PC-3 (cell line): Measurements from ENCODE around the gene PTDSS2. TPM values are rescaled to one million over a fixed set of nuclear protein-coding genes. Genes with fewer than 3 reads are reported as not detected.

Experiments used
- ATAC-seq: fragments of 200-7000 bp; cut with Tn5 transposase; 2 replicates; pipeline ENCODE4 v1.9.1; 2020; ENCODE audit warnings: mild to moderate bottlenecking, moderate library complexity
- BruUV-seq: library from RNA; stranded (reverse); fragments of 400-500 nt; replicated peaks from 2 replicates; lab custom pipeline; 2021; lab: Mats Ljungman, UMichigan
- CTCF ChIA-PET: fragments of 300-600 bp; sonication (Branson Sonifier 250); formaldehyde crosslinking; loops from one replicate; lab custom pipeline; 2022; ENCODE audit warnings: antibody characterized with exemption; lab: Charles Lee
- POLR2A ChIA-PET: fragments of 300-600 bp; sonication (Branson Sonifier 250); formaldehyde crosslinking; loops from one replicate; lab custom pipeline; 2022; ENCODE audit warnings: antibody characterized with exemption; ENCODE audit not compliant: unreplicated experiment; lab: Charles Lee
- DNase-seq: peaks from one replicate; pipeline ENCODE4 v3.0.0-alpha.2; 2015
- H2AFZ ChIP-seq: fragments of 300-600 bp; sonication (generic); 2 replicates; pipeline ENCODE4 v1.6.0; 2016; ENCODE audit warnings: antibody characterized with exemption, low read length
- H3F3A ChIP-seq: fragments of 300-600 bp; sonication (generic); one replicate; pipeline ENCODE4 v1.6.0; 2017; ENCODE audit warnings: antibody characterized with exemption, low read length, control low read depth, mild to moderate bottlenecking; ENCODE audit not compliant: unreplicated experiment
- H3K27ac ChIP-seq: fragments of 300-600 bp; sonication (generic); 2 replicates; pipeline ENCODE4 v1.5.1; 2016; ENCODE audit warnings: mild to moderate bottlenecking, low read length
- H3K27me3 ChIP-seq: fragments of 300-600 bp; sonication (generic); 2 replicates; pipeline ENCODE4 v1.6.1; 2016; ENCODE audit warnings: low read length, mixed read lengths
- H3K36me3 ChIP-seq: fragments of 300-600 bp; sonication (generic); 2 replicates; pipeline ENCODE4 v1.6.1; 2016; ENCODE audit warnings: low read depth, mixed run types, low read length, mixed read lengths
- H3K4me1 ChIP-seq: fragments of 300-600 bp; sonication (generic); 2 replicates; pipeline ENCODE4 v1.5.1; 2016; ENCODE audit warnings: low read length; ENCODE audit not compliant: insufficient read depth
- H3K4me2 ChIP-seq: fragments of 300-600 bp; sonication (generic); 2 replicates; pipeline ENCODE4 v1.6.0; 2016; ENCODE audit warnings: low read length
- H3K4me3 ChIP-seq: fragments of 300-600 bp; sonication (generic); 2 replicates; pipeline ENCODE4 v1.5.1; 2016; ENCODE audit warnings: mild to moderate bottlenecking, low read length, mixed read lengths
- H3K79me2 ChIP-seq: fragments of 300-600 bp; sonication (generic); 2 replicates; pipeline ENCODE4 v1.6.1; 2017; ENCODE audit warnings: low read length, mixed read lengths
- H3K9ac ChIP-seq: fragments of 300-600 bp; sonication (generic); 2 replicates; pipeline ENCODE4 v1.6.0; 2016; ENCODE audit warnings: mild to moderate bottlenecking, low read length
- H3K9me2 ChIP-seq: fragments of 300-600 bp; sonication (generic); replicated peaks from 2 replicates; pipeline ENCODE4 v1.6.1; 2016; ENCODE audit warnings: mixed run types, low read length, mixed read lengths
- H3K9me3 ChIP-seq: fragments of 300-600 bp; sonication (generic); 2 replicates; pipeline ENCODE4 v1.6.1; 2016; ENCODE audit warnings: low read length, mixed read lengths
- H4K20me1 ChIP-seq: fragments of 300-600 bp; sonication (generic); 2 replicates; pipeline ENCODE4 v1.6.1; 2016; ENCODE audit warnings: low read length, mixed read lengths
- EZH2 ChIP-seq: fragments of 300-600 bp; sonication (generic); IDR thresholded peaks from one replicate; pipeline ENCODE4 v1.6.1; 2017; ENCODE audit warnings: antibody characterized with exemption, mild to moderate bottlenecking, low read length; ENCODE audit not compliant: unreplicated experiment
- EZH2phosphoT487 ChIP-seq: fragments of 300-600 bp; sonication (generic); IDR thresholded peaks from 2 replicates; pipeline ENCODE4 v1.6.1; 2018; ENCODE audit warnings: mild to moderate bottlenecking, antibody characterized with exemption, low read length, borderline replicate concordance
- intact Hi-C: fragments of 100-400 bp; cut with micrococcal nuclease; formaldehyde crosslinking; loops from 2 replicates; pipeline ENCODE4 v1.9.0; 2023
- total RNA-seq: library from RNA; depleted of rRNA; stranded (reverse); fragments of >200 nt; gene quantifications from 2 replicates; pipeline ENCODE4 v1.2.3, GENCODE V29; 2014
- TF ChIP-seq, protein P1 (sequence below): fragments of 300-600 bp; sonication (generic); conservative IDR thresholded peaks from 2 replicates; pipeline ENCODE4 v1.5.1; 2017; ENCODE audit warnings: antibody characterized with exemption, low read depth, mild to moderate bottlenecking, low read length

The PTDSS2 gene
- total RNA-seq, 1 experiment from 2014 or later = 53.0 TPM

DNA sequence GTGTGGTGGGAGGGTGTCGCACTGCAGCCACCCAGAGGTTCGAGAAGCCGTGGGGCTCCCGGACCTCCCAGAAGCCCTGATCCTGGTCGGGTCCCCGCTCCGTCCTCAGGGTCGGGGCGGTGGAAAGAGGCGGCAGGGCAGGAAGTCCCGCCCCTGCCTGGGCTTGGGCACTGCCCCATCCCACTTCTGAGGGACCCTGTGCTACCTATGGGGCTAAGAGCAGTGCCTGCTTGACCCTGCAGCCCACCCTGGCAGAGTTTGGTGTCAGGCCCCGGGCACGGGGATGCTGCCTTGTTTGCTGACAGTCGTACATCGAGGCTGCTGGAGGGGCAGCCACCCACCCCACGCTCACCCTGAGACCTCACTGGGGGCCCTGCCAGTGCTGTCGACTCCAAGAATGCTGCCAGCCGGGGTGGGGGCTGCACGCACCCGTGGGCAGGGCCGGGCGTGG lies 37.5 kb downstream of the PTDSS2 start:
- Histone ChIP-seq H3K27me3 (no peaks in the 10 kb centered on the region), H3K36me3 (no peaks in the 10 kb centered on the region), H3K4me3 (no peak overlapping the region), H3F3A (no peaks in the 10 kb centered on the region), H3K4me2 (no peak overlapping the region), H3K4me1 (no peaks in the 10 kb centered on the region), H3K79me2 (no peaks in the 10 kb centered on the region), H3K9ac (no peak overlapping the region), H2AFZ (no peak overlapping the region), H3K9me3 (no peaks in the 10 kb centered on the region), H4K20me1 (no peaks in the 10 kb centered on the region), H3K27ac (no peak overlapping the region), H3K9me2 (no peaks in the 10 kb centered on the region)
- intact Hi-C loops = no loop called here
- CTCF ChIA-PET = no interaction called here
- TF ChIP-seq EZH2phosphoT487 (no peak), EZH2 (no peak)
- TF ChIP-seq, protein P1, sequence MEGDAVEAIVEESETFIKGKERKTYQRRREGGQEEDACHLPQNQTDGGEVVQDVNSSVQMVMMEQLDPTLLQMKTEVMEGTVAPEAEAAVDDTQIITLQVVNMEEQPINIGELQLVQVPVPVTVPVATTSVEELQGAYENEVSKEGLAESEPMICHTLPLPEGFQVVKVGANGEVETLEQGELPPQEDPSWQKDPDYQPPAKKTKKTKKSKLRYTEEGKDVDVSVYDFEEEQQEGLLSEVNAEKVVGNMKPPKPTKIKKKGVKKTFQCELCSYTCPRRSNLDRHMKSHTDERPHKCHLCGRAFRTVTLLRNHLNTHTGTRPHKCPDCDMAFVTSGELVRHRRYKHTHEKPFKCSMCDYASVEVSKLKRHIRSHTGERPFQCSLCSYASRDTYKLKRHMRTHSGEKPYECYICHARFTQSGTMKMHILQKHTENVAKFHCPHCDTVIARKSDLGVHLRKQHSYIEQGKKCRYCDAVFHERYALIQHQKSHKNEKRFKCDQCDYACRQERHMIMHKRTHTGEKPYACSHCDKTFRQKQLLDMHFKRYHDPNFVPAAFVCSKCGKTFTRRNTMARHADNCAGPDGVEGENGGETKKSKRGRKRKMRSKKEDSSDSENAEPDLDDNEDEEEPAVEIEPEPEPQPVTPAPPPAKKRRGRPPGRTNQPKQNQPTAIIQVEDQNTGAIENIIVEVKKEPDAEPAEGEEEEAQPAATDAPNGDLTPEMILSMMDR = no peak
- BruUV-seq = no TSS peak
- POLR2A ChIA-PET = no interaction called here
- no peak for DNase-seq
- no peak for ATAC-seq

DNA sequence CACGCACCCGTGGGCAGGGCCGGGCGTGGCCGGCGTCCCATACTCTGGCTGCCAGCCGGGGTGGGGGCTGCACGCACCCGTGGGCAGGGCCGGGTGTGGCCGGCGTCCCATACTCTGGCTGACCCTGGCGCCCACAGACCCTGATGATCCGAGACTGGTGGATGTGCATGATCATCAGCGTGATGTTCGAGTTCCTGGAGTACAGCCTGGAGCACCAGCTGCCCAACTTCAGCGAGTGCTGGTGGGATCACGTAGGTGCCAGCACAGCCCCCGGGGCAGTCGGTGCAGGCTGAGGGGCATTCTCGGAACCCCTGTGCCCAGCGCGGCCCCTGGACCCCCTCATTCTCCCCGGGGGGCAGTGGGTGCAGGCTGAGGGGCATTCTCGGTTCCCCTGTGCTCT lies 38.0 kb downstream of the PTDSS2 start:
- Histone ChIP-seq H3K4me1 (no peaks in the 10 kb centered on the region), H3K9ac (no peak overlapping the region), H2AFZ (no peak overlapping the region), H3K9me3 (no peaks in the 10 kb centered on the region), H3K36me3 (no peaks in the 10 kb centered on the region), H3K79me2 (no peaks in the 10 kb centered on the region), H4K20me1 (no peaks in the 10 kb centered on the region), H3K27ac (no peak overlapping the region), H3K9me2 (no peaks in the 10 kb centered on the region), H3K4me2 (no peak overlapping the region), H3F3A (no peaks in the 10 kb centered on the region), H3K27me3 (no peaks in the 10 kb centered on the region), H3K4me3 (no peak overlapping the region)
- no TSS peak for BruUV-seq
- ChIA-PET POLR2A (no interaction called here), CTCF (no interaction called here)
- TF ChIP-seq, protein P1 = no peak
- TF ChIP-seq EZH2phosphoT487 (no peak), EZH2 (no peak)
- intact Hi-C loops = no loop called here
- ATAC-seq (no peak), DNase-seq (no peak)

DNA sequence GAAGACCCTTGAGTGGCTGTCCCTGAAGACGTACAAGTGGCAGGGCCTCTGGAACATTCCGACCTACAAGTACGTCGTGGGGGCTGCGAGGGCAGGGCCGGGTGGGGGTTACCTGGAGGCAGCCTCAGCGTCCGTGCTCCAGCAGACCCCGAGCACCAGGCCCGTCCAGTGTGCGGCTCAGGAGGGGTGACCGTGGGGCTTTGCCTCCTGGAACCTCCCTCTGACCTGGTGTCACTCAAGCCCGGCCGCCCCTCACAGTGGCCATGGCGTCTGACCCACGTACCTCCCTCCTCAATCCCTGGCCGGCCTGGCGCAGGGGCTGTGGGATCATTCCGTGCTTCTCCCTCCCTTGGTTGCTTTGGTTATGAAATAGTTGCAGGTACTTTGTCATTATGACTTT lies 38.5 kb downstream of the PTDSS2 start:
- H3K4me2 ChIP-seq = no peak overlapping the region
- no peak overlapping the region for H3K27ac ChIP-seq
- intact Hi-C loops = no loop called here

More for the DNA sequence above, 38.5 kb downstream of the PTDSS2 start:
- Histone ChIP-seq H4K20me1 (no peaks in the 10 kb centered on the region), H3K9me2 (no peaks in the 10 kb centered on the region), H3K4me3 (no peak overlapping the region), H3K79me2 (no peaks in the 10 kb centered on the region), H3K36me3 (no peaks in the 10 kb centered on the region), H3K9ac (no peak overlapping the region), H2AFZ (no peak overlapping the region), H3F3A (no peaks in the 10 kb centered on the region), H3K9me3 (no peaks in the 10 kb centered on the region), H3K27me3 (no peaks in the 10 kb centered on the region), H3K4me1 (no peaks in the 10 kb centered on the region)
- BruUV-seq = no TSS peak
- ChIA-PET POLR2A (no interaction called here), CTCF (no interaction called here)
- no peak for DNase-seq
- TF ChIP-seq EZH2 (no peak), EZH2phosphoT487 (no peak)
- TF ChIP-seq, protein P1 = no peak
- no peak for ATAC-seq
